ENCODE measurements around the gene PTN. TPM values are rescaled to one million over a fixed set of nuclear protein-coding genes. Genes with fewer than 3 reads are reported as not detected.

The PTN gene
- total RNA-seq, 1 donor from 2014 or later: 10.4 TPM

GRCh38 chr7:137351941-137352340, 8.4 kb upstream of the PTN start:
- no peak for DNase-seq (ENCODE audit: low read depth)
- Histone ChIP-seq H3K4me3 (ENCODE audit: low read depth, low read length) (no peak overlapping the region), H3K27me3 (ENCODE audit: control insufficient read depth, insufficient read depth, low read length) (no peaks in the 10 kb centered on the region), H3K36me3 (ENCODE audit: control insufficient read depth, insufficient read depth, low read length) (no peaks in the 10 kb centered on the region)
- no peak for TF ChIP-seq CTCF (IDR thresholded peaks at IDR 0.05; ENCODE audit: insufficient read depth, low read length, poor library complexity, severe bottlenecking)

- DNase-seq (ENCODE audit: low read depth): no peak
- Histone ChIP-seq H3K4me3 (ENCODE audit: low read depth, low read length) (no peak overlapping the region), H3K27me3 (ENCODE audit: control insufficient read depth, insufficient read depth, low read length) (no peaks in the 10 kb centered on the region), H3K36me3 (ENCODE audit: control insufficient read depth, insufficient read depth, low read length) (no peaks in the 10 kb centered on the region)
- no peak for TF ChIP-seq CTCF (IDR thresholded peaks at IDR 0.05; ENCODE audit: insufficient read depth, low read length, poor library complexity, severe bottlenecking)
Measured at GRCh38 chr7:137345799-137346449, 2.4 kb upstream of the PTN start.

- DNase-seq (ENCODE audit: low read depth): no peak
- Histone ChIP-seq H3K4me3 (ENCODE audit: low read depth, low read length) (peak overlapping the region; percentile 39), H3K27me3 (ENCODE audit: control insufficient read depth, insufficient read depth, low read length) (no peaks in the 10 kb centered on the region), H3K36me3 (ENCODE audit: control insufficient read depth, insufficient read depth, low read length) (no peaks in the 10 kb centered on the region)
- no peak for TF ChIP-seq CTCF (IDR thresholded peaks at IDR 0.05; ENCODE audit: insufficient read depth, low read length, poor library complexity, severe bottlenecking)
Measured at GRCh38 chr7:137342828-137343261, 688 bp downstream of the PTN start.

- DNase-seq (ENCODE audit: low read depth): no peak
- TF ChIP-seq CTCF (IDR thresholded peaks at IDR 0.05; ENCODE audit: insufficient read depth, low read length, poor library complexity, severe bottlenecking): no peak
- Histone ChIP-seq H3K27me3 (ENCODE audit: control insufficient read depth, insufficient read depth, low read length) (no peaks in the 10 kb centered on the region), H3K36me3 (ENCODE audit: control insufficient read depth, insufficient read depth, low read length) (no peaks in the 10 kb centered on the region), H3K4me3 (ENCODE audit: low read depth, low read length) (no peak overlapping the region)
Measured at GRCh38 chr7:137342265-137342664, 1.3 kb downstream of the PTN start.

GRCh38 chr7:137337902-137338301, 5.6 kb downstream of the PTN start:
- DNase-seq (ENCODE audit: low read depth): no peak
- Histone ChIP-seq H3K27me3 (ENCODE audit: control insufficient read depth, insufficient read depth, low read length) (no peaks in the 10 kb centered on the region), H3K4me3 (ENCODE audit: low read depth, low read length) (no peak overlapping the region), H3K36me3 (ENCODE audit: control insufficient read depth, insufficient read depth, low read length) (no peaks in the 10 kb centered on the region)
- no peak for TF ChIP-seq CTCF (IDR thresholded peaks at IDR 0.05; ENCODE audit: insufficient read depth, low read length, poor library complexity, severe bottlenecking)

GRCh38 chr7:137335814-137336213, 7.7 kb downstream of the PTN start:
- peak; percentile 16 for DNase-seq (ENCODE audit: low read depth)
- no peak overlapping the region for H3K4me3 ChIP-seq (ENCODE audit: low read depth, low read length)

More at GRCh38 chr7:137335814-137336213, 7.7 kb downstream of the PTN start:
- Histone ChIP-seq H3K36me3 (ENCODE audit: control insufficient read depth, insufficient read depth, low read length) (no peaks in the 10 kb centered on the region), H3K27me3 (ENCODE audit: control insufficient read depth, insufficient read depth, low read length) (no peaks in the 10 kb centered on the region)
- no peak for TF ChIP-seq CTCF (IDR thresholded peaks at IDR 0.05; ENCODE audit: insufficient read depth, low read length, poor library complexity, severe bottlenecking)

All from kidney epithelial cell (primary cell).